Vagina (tissue), 2 donors: ENCODE data around the gene TSPAN15. TPM values are rescaled to one million over a fixed set of nuclear protein-coding genes. Genes with fewer than 3 reads are reported as not detected.

ENCODE experiments used
- DNase-seq, 2 donors: peaks; one replicate each; pipeline ENCODE4 v3.0.0-alpha.2; 2017; ENCODE audit errors: extremely low spot score in 2 of 2
- H3K27ac ChIP-seq: fragments of 200-600 bp; sonication (generic); one replicate; pipeline ENCODE4 v1.5.1; 2019
- H3K27me3 ChIP-seq: fragments of 200-600 bp; sonication (generic); one replicate; pipeline ENCODE4 v1.5.1; 2019
- H3K36me3 ChIP-seq, 2 donors: fragments of 200-600 bp; sonication (generic); one replicate each; pipeline ENCODE4 v1.5.1; 2017 to 2019
- H3K4me1 ChIP-seq: fragments of 200-600 bp; sonication (generic); one replicate; pipeline ENCODE4 v1.5.1; 2019
- H3K4me3 ChIP-seq, 2 donors: fragments of 200-600 bp; sonication (generic); 1 replicate in 1 of 2; 2 replicates in 1 of 2; pipeline ENCODE4 v1.5.1; 2016 to 2019
- H3K9me3 ChIP-seq: fragments of 200-600 bp; sonication (generic); one replicate; pipeline ENCODE4 v1.5.1; 2019
- CTCF ChIP-seq, 3 experiments: fragments of 450-650 bp in 2 of 3; fragments of 200-600 bp in 1 of 3; sonication (generic) in 1 of 3; IDR thresholded peaks; one replicate each; pipeline ENCODE4 v1.5.1; 2017 to 2019; ENCODE audit warnings: antibody characterized with exemption in 3 of 3, mild to moderate bottlenecking in 2 of 3, moderate library complexity in 2 of 3
- POLR2A ChIP-seq, 2 donors: fragments of 450-650 bp; IDR thresholded peaks; one replicate each; pipeline ENCODE4 v1.6.1; 2017; ENCODE audit warnings: antibody characterized with exemption in 2 of 2, mild to moderate bottlenecking in 2 of 2, moderate library complexity in 2 of 2
- POLR2AphosphoS5 ChIP-seq, 2 donors: sonication (generic); formaldehyde crosslinking; IDR thresholded peaks; one replicate each; pipeline ENCODE4 v1.9.0; 2017; ENCODE audit warnings: antibody characterized with exemption in 2 of 2, mild to moderate bottlenecking in 2 of 2, low read depth in 1 of 2; ENCODE audit not compliant: insufficient read depth in 1 of 2
- intact Hi-C: fragments of 100-400 bp; cut with DNase I; formaldehyde crosslinking; loops from one replicate; pipeline ENCODE4 v1.15.1; 2023
- total RNA-seq: library from RNA; depleted of rRNA; stranded (reverse); fragments of >200 nt; gene quantifications from one replicate; pipeline ENCODE4 v1.2.3, GENCODE V29; 2016

TSPAN15 gene
- total RNA-seq, 1 donor from 2014 or later: 26.5 TPM

- H3K4me1 ChIP-seq: peaks cover 42% of the 10 kb centered on the region
These were observed 40.8 kb upstream of the TSPAN15 start for GRCh38 chr10:69410487-69410886.

GRCh38 chr10:69411476-69411875, 39.8 kb upstream of the TSPAN15 start:
- Histone ChIP-seq H3K27me3 (no peaks in the 10 kb centered on the region), H3K36me3 (no peaks in the 10 kb centered on the region), H3K9me3 (no peaks in the 10 kb centered on the region), H3K27ac (peak overlapping the region; percentile 89), H3K4me1 (peaks cover 32% of the 10 kb centered on the region), H3K4me3 (no peak overlapping the region)
- DNase-seq: no peak
- intact Hi-C loops: loop anchor here (10.0 kb wide), 1 partner anchor 407 kb away; no protein-coding TSS in a partner anchor
- TF ChIP-seq POLR2A (IDR thresholded peaks at IDR 0.05): no peak
- no peak for TF ChIP-seq CTCF (IDR thresholded peaks at IDR 0.05)
- no peak for TF ChIP-seq POLR2AphosphoS5 (IDR thresholded peaks at IDR 0.05; ENCODE audit: insufficient read depth in 1 of 2, low read depth in 1 of 2)

More at GRCh38 chr10:69410487-69410886, 40.8 kb upstream of the TSPAN15 start:
- no peaks in the 10 kb centered on the region for H3K9me3 ChIP-seq
- H3K27ac ChIP-seq: peak overlapping the region; percentile 89
- TF ChIP-seq POLR2A (IDR thresholded peaks at IDR 0.05): no peak
- TF ChIP-seq POLR2AphosphoS5 (IDR thresholded peaks at IDR 0.05; ENCODE audit: insufficient read depth in 1 of 2, low read depth in 1 of 2): no peak
- TF ChIP-seq CTCF (IDR thresholded peaks at IDR 0.05): no peak
- H3K36me3 ChIP-seq: no peaks in the 10 kb centered on the region
- no peak for DNase-seq
- no peak overlapping the region for H3K4me3 ChIP-seq
- intact Hi-C loops: loop anchor here (10.0 kb wide), 1 partner anchor 406 kb away; no protein-coding TSS in a partner anchor
- H3K27me3 ChIP-seq: no peaks in the 10 kb centered on the region

- Histone ChIP-seq H3K36me3 (no peaks in the 10 kb centered on the region), H3K27me3 (no peaks in the 10 kb centered on the region), H3K9me3 (no peaks in the 10 kb centered on the region), H3K27ac (peak overlapping the region; percentile 57), H3K4me1 (peaks cover 23% of the 10 kb centered on the region), H3K4me3 (no peak overlapping the region)
- DNase-seq: no peak
- intact Hi-C loops: loop anchor here (10.0 kb wide), 1 partner anchor 408 kb away; no protein-coding TSS in a partner anchor
- TF ChIP-seq CTCF (IDR thresholded peaks at IDR 0.05) (no peak), POLR2A (IDR thresholded peaks at IDR 0.05) (no peak), POLR2AphosphoS5 (IDR thresholded peaks at IDR 0.05; ENCODE audit: insufficient read depth in 1 of 2, low read depth in 1 of 2) (no peak)
These were observed 39.0 kb upstream of the TSPAN15 start for GRCh38 chr10:69412232-69412790.

- Histone ChIP-seq H3K36me3 (no peaks in the 10 kb centered on the region), H3K27me3 (no peaks in the 10 kb centered on the region), H3K9me3 (no peaks in the 10 kb centered on the region), H3K4me3 (peak overlapping the region in 1 of 2 donors; percentile 1), H3K27ac (peak overlapping the region; percentile 57), H3K4me1 (peaks cover 13% of the 10 kb centered on the region)
- no peak for DNase-seq
- intact Hi-C loops: loop anchor here (10.0 kb wide), 1 partner anchor 409 kb away; no protein-coding TSS in a partner anchor
- TF ChIP-seq CTCF (IDR thresholded peaks at IDR 0.05) (peak; percentile 48 to 76 (median 59)), POLR2A (IDR thresholded peaks at IDR 0.05) (no peak), POLR2AphosphoS5 (IDR thresholded peaks at IDR 0.05; ENCODE audit: insufficient read depth in 1 of 2, low read depth in 1 of 2) (peak in 1 of 2 donors; percentile 14)
These were observed 37.9 kb upstream of the TSPAN15 start for GRCh38 chr10:69413221-69413865.
